Renal cortical epithelial cell (primary cell): ENCODE results near the gene SELE. TPM values are rescaled to one million over a fixed set of nuclear protein-coding genes. Genes with fewer than 3 reads are reported as not detected.
A peak's percentile ranks its signal among the peaks of the same experiment; 100 is the strongest.
"Not testable (repeated sequence)": the region's sequence is repeated elsewhere in the genome, so short reads cannot be mapped to it uniquely, and the experiment has no call there.

Experiments
- DNase-seq: peaks from one replicate; pipeline ENCODE4 v3.0.0-alpha.2; 2011; ENCODE audit warnings: low read depth
- total RNA-seq: library from RNA; depleted of rRNA; stranded (reverse); fragments of >200 nt; gene quantifications from 2 replicates; pipeline ENCODE4 v1.2.3, GENCODE V29; 2014

Gene SELE
- total RNA-seq, 1 donor from 2014 or later = not detected

- not testable (repeated sequence) for DNase-seq
These were observed 50.7 kb downstream of the SELE start for GRCh38 chr1:169683168-169683567.

- no peak for DNase-seq
These were observed 51.8 kb downstream of the SELE start for GRCh38 chr1:169682071-169682470.

GRCh38 chr1:169681140-169681539 lies 52.7 kb downstream of the SELE start:
- DNase-seq = no peak

- peak; percentile 62 for DNase-seq
These were observed 53.4 kb downstream of the SELE start for GRCh38 chr1:169680377-169681019.

GRCh38 chr1:169679692-169680091 lies 54.2 kb downstream of the SELE start:
- no peak for DNase-seq

GRCh38 chr1:169676001-169676400 lies 57.9 kb downstream of the SELE start:
- peak; percentile 96 for DNase-seq

Other genes with a start within 250 kb of the SELE start
- gene SLC19A2, start 248.1 kb downstream of the SELE start, total RNA-seq = 11.9 and 29.9 TPM in 2 replicates
- under 0.01 and 0.05 TPM in 2 replicates for gene F5, start 147.6 kb downstream of the SELE start, total RNA-seq
- not detected in 2 replicates for gene SELP, start 104.0 kb downstream of the SELE start, total RNA-seq
- 0.25 TPM in 1 of 2 replicates, not detected in the other for gene SELL, start 22.5 kb downstream of the SELE start, total RNA-seq
- gene METTL18, start 60.8 kb upstream of the SELE start, total RNA-seq = 5.9 and 7.3 TPM in 2 replicates
- gene SCYL3, start 159.8 kb upstream of the SELE start, total RNA-seq = 8.7 and 10.3 TPM in 2 replicates